ENCODE results near the gene PPM1B.
A peak's percentile ranks its signal among the peaks of the same experiment; 100 is the strongest.
"Not testable (repeated sequence)": the region's sequence is repeated elsewhere in the genome, so short reads cannot be mapped to it uniquely, and the experiment has no call there.

PPM1B gene

DNA sequence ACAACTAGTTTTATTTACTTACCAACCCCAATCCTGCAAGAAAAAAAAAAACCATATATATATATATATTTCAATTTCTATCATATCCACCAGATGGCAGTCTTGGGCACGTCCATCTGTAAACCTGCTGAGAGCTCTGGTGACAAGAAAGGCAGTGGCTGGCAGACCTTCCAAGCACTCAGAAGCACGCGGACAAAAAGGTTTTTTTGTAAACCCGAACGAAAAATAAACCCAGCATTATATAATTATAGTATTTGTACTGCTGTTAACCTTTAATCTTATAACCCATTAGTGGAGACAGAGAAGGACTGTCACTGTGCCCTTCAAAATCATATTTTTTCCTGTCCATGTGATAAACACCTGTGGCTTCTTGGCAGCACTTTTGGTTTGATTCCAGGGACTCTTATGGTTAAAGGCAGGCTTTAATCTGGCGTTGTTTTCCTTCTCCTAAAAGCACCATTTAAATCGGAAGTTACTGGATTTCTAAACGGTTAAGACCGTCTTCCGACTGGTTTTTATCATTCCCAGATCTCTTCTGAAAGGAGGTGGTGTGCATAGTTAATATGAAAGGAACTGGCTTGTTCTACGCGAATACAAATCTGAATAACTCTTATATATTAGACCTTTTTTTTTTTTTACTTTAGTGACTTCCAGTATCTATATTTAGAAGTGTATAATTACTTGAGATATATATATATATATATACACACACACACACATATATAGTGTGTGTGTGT lies 75.6 kb downstream of the PPM1B start:
- Mint-ChIP-seq H3K36me3 (ENCODE audit: low read depth) (no peaks in the 10 kb centered on the region), H3K4me3 (peak overlapping the region; percentile 76), H3K27ac (peak overlapping the region; percentile 75), H3K27me3 (no peaks in the 10 kb centered on the region), H3K9me3 (no peaks in the 10 kb centered on the region), H3K4me1 (ENCODE audit: low read depth) (peaks cover 26% of the 10 kb centered on the region)
- DNase-seq: peak; percentile 46

DNA sequence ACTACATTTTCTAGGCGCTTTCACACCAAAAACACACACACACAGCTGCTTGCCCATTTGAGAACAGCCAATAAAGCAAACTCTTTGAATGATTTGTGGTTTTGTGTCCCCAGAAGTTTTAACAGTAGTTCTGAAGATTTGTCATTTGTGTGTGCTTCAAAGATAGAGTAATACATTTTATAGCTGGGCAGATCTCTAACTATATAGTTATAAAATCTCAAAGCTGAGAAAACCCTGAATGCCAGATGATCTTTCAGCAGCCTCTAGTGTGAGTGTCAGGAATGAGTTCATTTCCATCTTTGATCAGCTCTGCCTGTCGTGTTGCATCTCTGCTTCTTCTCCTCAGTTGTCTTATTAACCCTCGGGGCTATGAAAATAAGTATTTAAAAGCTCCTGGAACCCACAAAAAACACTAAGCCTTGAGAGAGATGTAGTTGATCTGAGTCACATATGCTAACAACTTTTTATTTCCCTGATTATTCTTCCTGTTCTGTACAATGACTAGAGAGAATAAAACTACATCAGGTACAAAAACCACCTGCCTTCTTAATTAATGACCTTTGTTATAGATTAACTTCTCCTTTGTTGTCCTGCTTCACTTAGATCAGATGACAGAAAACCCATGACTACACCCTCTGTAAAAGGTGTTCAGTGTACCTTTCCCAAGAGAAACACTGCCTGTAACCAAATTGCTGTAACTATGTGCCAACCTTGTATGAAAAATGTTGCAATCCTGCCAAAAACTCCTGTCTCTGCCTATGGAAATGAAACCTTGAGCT lies 76.6 kb downstream of the PPM1B start:
- H3K4me1 Mint-ChIP-seq (ENCODE audit: low read depth): peaks cover 19% of the 10 kb centered on the region
- H3K27ac Mint-ChIP-seq: no peak overlapping the region
- no peaks in the 10 kb centered on the region for H3K36me3 Mint-ChIP-seq (ENCODE audit: low read depth)
- no peak overlapping the region for H3K4me3 Mint-ChIP-seq
- H3K9me3 Mint-ChIP-seq: no peaks in the 10 kb centered on the region
- DNase-seq: no peak
- H3K27me3 Mint-ChIP-seq: no peaks in the 10 kb centered on the region

GRCh38 chr2:44246436-44246835 lies 77.8 kb downstream of the PPM1B start:
- Mint-ChIP-seq H3K4me1 (ENCODE audit: low read depth) (peaks cover 18% of the 10 kb centered on the region), H3K27me3 (no peaks in the 10 kb centered on the region), H3K36me3 (ENCODE audit: low read depth) (no peaks in the 10 kb centered on the region), H3K27ac (no peak overlapping the region), H3K9me3 (no peaks in the 10 kb centered on the region), H3K4me3 (no peak overlapping the region)
- no peak for DNase-seq

GRCh38 chr2:44246840-44247369 lies 78.2 kb downstream of the PPM1B start:
- Mint-ChIP-seq H3K4me1 (ENCODE audit: low read depth) (peaks cover 18% of the 10 kb centered on the region), H3K27me3 (no peaks in the 10 kb centered on the region), H3K4me3 (no peak overlapping the region), H3K9me3 (no peaks in the 10 kb centered on the region), H3K27ac (no peak overlapping the region), H3K36me3 (ENCODE audit: low read depth) (no peaks in the 10 kb centered on the region)
- DNase-seq: no peak

GRCh38 chr2:44247924-44248323 lies 79.2 kb downstream of the PPM1B start:
- Mint-ChIP-seq H3K27me3 (peaks cover 3% of the 10 kb centered on the region), H3K4me3 (no peak overlapping the region), H3K27ac (no peak overlapping the region), H3K4me1 (ENCODE audit: low read depth) (peaks cover 18% of the 10 kb centered on the region), H3K36me3 (ENCODE audit: low read depth) (no peaks in the 10 kb centered on the region), H3K9me3 (peaks cover 4% of the 10 kb centered on the region)
- no peak for DNase-seq

- H3K36me3 Mint-ChIP-seq (ENCODE audit: low read depth); H3K9me3 Mint-ChIP-seq; H3K4me3 Mint-ChIP-seq; DNase-seq; H3K27me3 Mint-ChIP-seq; H3K27ac Mint-ChIP-seq: not testable (repeated sequence)
- H3K4me1 Mint-ChIP-seq (ENCODE audit: low read depth): peaks cover 15% of the 10 kb centered on the region
Measured at GRCh38 chr2:44249269-44249668, 80.6 kb downstream of the PPM1B start.

DNA sequence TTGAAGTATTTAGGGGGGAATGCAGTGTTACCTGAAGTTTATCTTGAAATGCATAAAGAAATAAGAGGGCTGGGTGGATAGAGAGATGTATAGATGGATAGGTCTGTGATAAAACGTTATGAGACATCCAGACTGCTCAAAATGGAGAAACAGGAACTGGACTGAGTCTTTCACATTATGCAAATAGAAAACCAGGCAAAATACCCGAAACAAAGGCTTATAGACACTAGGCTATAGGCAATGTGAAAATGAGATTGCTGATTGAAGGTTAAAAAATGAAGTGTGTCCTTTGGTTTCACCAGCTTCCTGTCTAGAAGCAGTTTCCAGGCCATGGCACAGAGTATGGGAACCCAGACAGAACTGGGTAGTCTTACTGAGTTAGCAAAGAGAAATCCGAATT lies 81.7 kb downstream of the PPM1B start:
- DNase-seq: no peak
- H3K4me3 Mint-ChIP-seq: no peak overlapping the region

DNA sequence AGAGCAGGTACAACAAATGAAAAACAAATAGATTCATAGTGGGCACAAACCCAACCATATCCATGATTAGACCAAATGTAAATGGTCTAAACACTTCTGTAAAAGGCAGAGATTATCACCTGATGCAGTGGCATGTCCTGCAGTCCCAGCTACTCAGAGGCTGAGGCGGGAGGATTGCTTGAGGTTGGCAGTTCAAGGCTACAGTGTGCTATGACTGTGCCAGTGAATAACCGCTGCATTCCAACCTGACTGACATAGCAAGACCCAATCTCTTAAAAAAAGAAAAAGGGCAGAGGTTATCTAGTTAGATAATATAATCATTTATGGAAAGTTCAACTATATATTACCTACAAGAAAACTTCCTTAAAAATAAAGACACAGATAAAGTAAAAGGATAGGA lies 85.3 kb downstream of the PPM1B start:
- no peak overlapping the region for H3K4me3 Mint-ChIP-seq
- H3K36me3 Mint-ChIP-seq (ENCODE audit: low read depth): no peaks in the 10 kb centered on the region
- no peak for DNase-seq
- H3K27ac Mint-ChIP-seq: no peak overlapping the region
- peaks cover 4% of the 10 kb centered on the region for H3K9me3 Mint-ChIP-seq
- H3K4me1 Mint-ChIP-seq (ENCODE audit: low read depth): peaks cover 1% of the 10 kb centered on the region
- peaks cover 14% of the 10 kb centered on the region for H3K27me3 Mint-ChIP-seq

More for the DNA sequence above, 81.7 kb downstream of the PPM1B start:
- no peak overlapping the region for H3K27ac Mint-ChIP-seq
- H3K27me3 Mint-ChIP-seq: peaks cover 8% of the 10 kb centered on the region
- H3K36me3 Mint-ChIP-seq (ENCODE audit: low read depth): no peaks in the 10 kb centered on the region
- H3K4me1 Mint-ChIP-seq (ENCODE audit: low read depth): peaks cover 7% of the 10 kb centered on the region
- peaks cover 4% of the 10 kb centered on the region for H3K9me3 Mint-ChIP-seq

GRCh38 chr2:44255704-44256103 lies 87.0 kb downstream of the PPM1B start:
- peaks cover 17% of the 10 kb centered on the region for H3K27me3 Mint-ChIP-seq
- H3K4me3 Mint-ChIP-seq; H3K4me1 Mint-ChIP-seq (ENCODE audit: low read depth); H3K9me3 Mint-ChIP-seq; H3K27ac Mint-ChIP-seq; DNase-seq; H3K36me3 Mint-ChIP-seq (ENCODE audit: low read depth): not testable (repeated sequence)

GRCh38 chr2:44257802-44258201 lies 89.1 kb downstream of the PPM1B start:
- not testable (repeated sequence) for H3K27ac Mint-ChIP-seq; H3K4me3 Mint-ChIP-seq; H3K4me1 Mint-ChIP-seq (ENCODE audit: low read depth); H3K9me3 Mint-ChIP-seq; DNase-seq; H3K36me3 Mint-ChIP-seq (ENCODE audit: low read depth)
- peaks cover 15% of the 10 kb centered on the region for H3K27me3 Mint-ChIP-seq

DNA sequence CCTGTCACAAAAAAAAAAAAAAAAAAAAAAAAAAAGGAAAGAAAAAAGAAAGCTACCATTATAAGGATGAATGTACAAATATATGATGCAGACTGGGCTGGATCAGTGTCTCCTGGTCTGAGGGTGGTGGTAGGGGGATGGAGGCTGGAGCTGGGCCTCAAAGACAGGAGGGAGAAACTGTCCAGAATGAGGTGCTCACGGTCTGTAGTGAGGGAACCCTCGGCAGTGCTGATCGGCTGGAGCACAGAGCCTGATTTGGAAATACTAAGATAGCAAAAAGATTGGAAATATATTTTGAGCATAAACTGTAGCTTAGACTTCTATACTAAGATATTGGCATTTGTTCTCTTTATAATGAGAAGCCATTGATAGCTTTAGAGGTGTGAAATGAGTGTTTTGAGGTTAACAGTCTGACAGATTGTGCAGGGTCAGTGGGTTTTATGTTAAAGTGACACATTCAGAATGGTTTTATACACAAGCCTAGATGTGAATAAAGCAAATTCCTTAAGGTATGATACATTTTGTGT lies 98.7 kb downstream of the PPM1B start:
- no peak for DNase-seq
- Mint-ChIP-seq H3K27me3 (no peaks in the 10 kb centered on the region), H3K9me3 (no peaks in the 10 kb centered on the region), H3K4me1 (ENCODE audit: low read depth) (no peaks in the 10 kb centered on the region), H3K27ac (no peak overlapping the region), H3K36me3 (ENCODE audit: low read depth) (no peaks in the 10 kb centered on the region), H3K4me3 (no peak overlapping the region)

DNA sequence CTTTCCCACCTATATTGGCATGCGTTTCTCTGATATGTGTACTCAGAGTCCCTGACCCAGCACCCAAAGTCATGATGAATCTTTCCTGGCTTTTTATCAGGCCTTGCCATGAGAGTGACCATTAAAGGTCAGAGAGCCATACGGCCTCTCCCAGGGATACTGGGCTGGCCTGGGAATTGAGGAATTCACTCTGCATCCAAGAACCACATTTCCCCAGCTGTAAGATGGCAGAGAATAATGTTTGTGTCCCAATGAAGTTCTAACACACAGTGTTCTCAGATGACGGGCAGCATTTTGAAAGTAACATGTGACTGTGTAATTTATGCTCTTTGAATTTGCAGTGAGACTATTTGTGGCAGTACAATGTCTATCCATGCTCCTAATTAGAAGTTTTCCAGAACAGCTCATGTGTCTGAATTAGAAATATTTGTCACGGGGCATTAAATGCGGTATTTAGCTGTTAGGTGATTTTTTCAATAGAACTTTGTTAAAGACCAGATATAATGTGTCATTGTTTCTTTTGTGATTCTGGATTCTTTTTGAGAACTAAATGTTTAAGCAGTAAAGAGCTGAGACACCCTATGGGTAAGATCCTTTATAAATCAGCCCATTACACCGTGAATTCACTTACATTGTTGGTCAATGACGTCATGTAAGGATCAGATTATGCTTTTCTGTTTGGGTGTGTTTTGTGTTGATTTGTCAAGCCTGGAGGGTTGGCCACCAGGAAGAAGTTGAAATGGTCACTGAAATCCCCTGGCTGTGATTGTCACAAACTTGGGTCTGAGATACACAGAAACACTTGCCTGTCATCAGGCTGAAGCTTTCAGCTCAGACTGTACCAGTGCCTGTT lies 99.3 kb downstream of the PPM1B start:
- no peaks in the 10 kb centered on the region for H3K9me3 Mint-ChIP-seq
- no peak for DNase-seq

DNA sequence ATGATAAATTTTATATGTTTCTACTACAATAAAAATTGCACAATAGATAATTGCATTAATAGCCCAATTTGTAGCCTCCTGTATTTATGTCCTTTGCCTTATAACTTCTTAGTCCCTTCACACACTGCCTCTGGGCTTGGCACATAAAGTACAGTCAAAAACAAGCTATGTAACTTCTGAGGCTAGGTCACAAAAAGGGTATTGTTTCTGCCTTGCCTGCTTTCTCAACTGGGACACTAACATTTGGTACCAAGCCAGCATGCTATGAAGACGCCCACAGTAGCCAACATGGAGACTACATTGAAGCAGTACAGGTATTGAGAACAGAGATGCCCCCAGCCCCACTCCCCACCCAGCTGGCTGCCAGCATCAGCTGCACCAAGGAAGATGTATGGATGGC lies 101.2 kb downstream of the PPM1B start:
- Mint-ChIP-seq H3K9me3 (no peaks in the 10 kb centered on the region), H3K4me1 (ENCODE audit: low read depth) (no peaks in the 10 kb centered on the region), H3K27me3 (no peaks in the 10 kb centered on the region), H3K27ac (no peak overlapping the region), H3K36me3 (ENCODE audit: low read depth) (no peaks in the 10 kb centered on the region), H3K4me3 (no peak overlapping the region)
- no peak for DNase-seq

More for the DNA sequence above, 99.3 kb downstream of the PPM1B start:
- no peaks in the 10 kb centered on the region for H3K27me3 Mint-ChIP-seq
- H3K4me3 Mint-ChIP-seq: no peak overlapping the region
- H3K36me3 Mint-ChIP-seq (ENCODE audit: low read depth): no peaks in the 10 kb centered on the region
- H3K4me1 Mint-ChIP-seq (ENCODE audit: low read depth): no peaks in the 10 kb centered on the region
- no peak overlapping the region for H3K27ac Mint-ChIP-seq

GRCh38 chr2:44271296-44271695 lies 102.6 kb downstream of the PPM1B start:
- Mint-ChIP-seq H3K4me1 (ENCODE audit: low read depth) (no peaks in the 10 kb centered on the region), H3K27ac (no peak overlapping the region), H3K4me3 (no peak overlapping the region), H3K36me3 (ENCODE audit: low read depth) (no peaks in the 10 kb centered on the region), H3K27me3 (no peaks in the 10 kb centered on the region), H3K9me3 (no peaks in the 10 kb centered on the region)
- DNase-seq: no peak

Measured in activated T-cell treated with anti-CD3 and anti-CD28 coated beads, Interleukin-2, amount 50 U/mL, for 24 hours (primary cell).